ENCODE data around the gene VWA3A. TPM values are rescaled to one million over a fixed set of nuclear protein-coding genes. Genes with fewer than 3 reads are reported as not detected.

VWA3A gene
- total RNA-seq, 1 donor from 2014 or later = 0.98 TPM

DNA sequence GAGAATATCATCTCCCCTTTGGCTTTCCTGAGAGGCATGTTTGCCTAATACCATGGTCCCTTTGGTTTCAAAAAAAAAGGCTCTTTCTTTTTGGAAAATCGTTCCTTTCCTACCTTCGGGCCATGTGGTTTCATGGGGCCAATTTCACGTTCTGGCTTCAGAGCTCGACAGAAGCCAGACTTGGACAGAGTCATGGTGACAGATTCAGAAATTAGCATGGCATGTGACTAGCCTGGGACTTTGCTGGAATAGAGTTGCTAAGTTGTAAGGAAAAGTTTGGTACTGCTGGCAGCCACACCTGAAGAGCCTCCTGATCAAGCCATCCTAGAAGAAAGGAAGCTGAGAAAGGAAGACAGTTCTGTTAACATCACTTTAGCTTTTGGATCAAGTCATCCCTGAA lies 2.4 kb upstream of the VWA3A start:
- H3K4me3 Mint-ChIP-seq (ENCODE audit: low read depth) = no peak overlapping the region
- peaks cover 2% of the 10 kb centered on the region for H3K36me3 Mint-ChIP-seq (ENCODE audit: insufficient read depth)
- H3K27ac Mint-ChIP-seq = no peak overlapping the region
- H3K4me1 Mint-ChIP-seq (ENCODE audit: low read depth) = peaks cover 9% of the 10 kb centered on the region
- H3K27me3 Mint-ChIP-seq = peaks cover 7% of the 10 kb centered on the region
- TF ChIP-seq, protein P1, sequence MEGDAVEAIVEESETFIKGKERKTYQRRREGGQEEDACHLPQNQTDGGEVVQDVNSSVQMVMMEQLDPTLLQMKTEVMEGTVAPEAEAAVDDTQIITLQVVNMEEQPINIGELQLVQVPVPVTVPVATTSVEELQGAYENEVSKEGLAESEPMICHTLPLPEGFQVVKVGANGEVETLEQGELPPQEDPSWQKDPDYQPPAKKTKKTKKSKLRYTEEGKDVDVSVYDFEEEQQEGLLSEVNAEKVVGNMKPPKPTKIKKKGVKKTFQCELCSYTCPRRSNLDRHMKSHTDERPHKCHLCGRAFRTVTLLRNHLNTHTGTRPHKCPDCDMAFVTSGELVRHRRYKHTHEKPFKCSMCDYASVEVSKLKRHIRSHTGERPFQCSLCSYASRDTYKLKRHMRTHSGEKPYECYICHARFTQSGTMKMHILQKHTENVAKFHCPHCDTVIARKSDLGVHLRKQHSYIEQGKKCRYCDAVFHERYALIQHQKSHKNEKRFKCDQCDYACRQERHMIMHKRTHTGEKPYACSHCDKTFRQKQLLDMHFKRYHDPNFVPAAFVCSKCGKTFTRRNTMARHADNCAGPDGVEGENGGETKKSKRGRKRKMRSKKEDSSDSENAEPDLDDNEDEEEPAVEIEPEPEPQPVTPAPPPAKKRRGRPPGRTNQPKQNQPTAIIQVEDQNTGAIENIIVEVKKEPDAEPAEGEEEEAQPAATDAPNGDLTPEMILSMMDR (IDR thresholded peaks at IDR 0.05; ENCODE audit: unreplicated experiment) = no peak
- DNase-seq (ENCODE audit: low spot score, unreplicated experiment) = no peak
- H3K9me3 Mint-ChIP-seq (ENCODE audit: low read depth) = no peaks in the 10 kb centered on the region

DNA sequence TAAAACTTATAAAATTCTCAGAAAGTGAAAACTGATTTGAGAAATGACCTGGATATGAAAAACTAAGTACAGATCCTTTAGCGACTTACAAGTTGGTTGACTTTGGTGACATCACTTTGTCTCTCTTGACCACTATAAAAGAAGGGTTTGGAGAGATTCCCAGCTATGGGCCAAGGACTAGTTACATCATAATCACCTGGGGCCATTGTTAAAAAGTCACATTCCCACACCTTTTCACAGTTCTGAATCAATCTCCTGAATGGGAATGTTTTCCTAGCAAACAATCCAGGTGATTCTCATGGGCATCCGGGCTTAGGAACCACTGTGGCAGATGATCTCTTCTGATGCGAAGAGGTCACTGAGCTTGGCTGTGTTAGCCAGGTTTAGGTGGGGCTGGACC lies 620 bp upstream of the VWA3A start:
- H3K4me3 Mint-ChIP-seq (ENCODE audit: low read depth) = no peak overlapping the region
- peak overlapping the region; percentile 62 for H3K27ac Mint-ChIP-seq
- TF ChIP-seq, protein P1 (IDR thresholded peaks at IDR 0.05; ENCODE audit: unreplicated experiment) = no peak

GRCh38 chr16:22093331-22093730 lies 990 bp downstream of the VWA3A start:
- H3K27me3 Mint-ChIP-seq = peaks cover 26% of the 10 kb centered on the region
- TF ChIP-seq, protein P1 (IDR thresholded peaks at IDR 0.05; ENCODE audit: unreplicated experiment) = no peak
- no peak overlapping the region for H3K27ac Mint-ChIP-seq
- no peak for DNase-seq (ENCODE audit: low spot score, unreplicated experiment)
- no peaks in the 10 kb centered on the region for H3K36me3 Mint-ChIP-seq (ENCODE audit: insufficient read depth)
- H3K4me1 Mint-ChIP-seq (ENCODE audit: low read depth) = peaks cover 9% of the 10 kb centered on the region
- H3K9me3 Mint-ChIP-seq (ENCODE audit: low read depth) = no peaks in the 10 kb centered on the region
- H3K4me3 Mint-ChIP-seq (ENCODE audit: low read depth) = no peak overlapping the region

More for the DNA sequence above, 620 bp upstream of the VWA3A start:
- DNase-seq (ENCODE audit: low spot score, unreplicated experiment) = no peak
- Mint-ChIP-seq H3K36me3 (ENCODE audit: insufficient read depth) (no peaks in the 10 kb centered on the region), H3K9me3 (ENCODE audit: low read depth) (no peaks in the 10 kb centered on the region), H3K4me1 (ENCODE audit: low read depth) (peaks cover 9% of the 10 kb centered on the region), H3K27me3 (peaks cover 17% of the 10 kb centered on the region)

DNA sequence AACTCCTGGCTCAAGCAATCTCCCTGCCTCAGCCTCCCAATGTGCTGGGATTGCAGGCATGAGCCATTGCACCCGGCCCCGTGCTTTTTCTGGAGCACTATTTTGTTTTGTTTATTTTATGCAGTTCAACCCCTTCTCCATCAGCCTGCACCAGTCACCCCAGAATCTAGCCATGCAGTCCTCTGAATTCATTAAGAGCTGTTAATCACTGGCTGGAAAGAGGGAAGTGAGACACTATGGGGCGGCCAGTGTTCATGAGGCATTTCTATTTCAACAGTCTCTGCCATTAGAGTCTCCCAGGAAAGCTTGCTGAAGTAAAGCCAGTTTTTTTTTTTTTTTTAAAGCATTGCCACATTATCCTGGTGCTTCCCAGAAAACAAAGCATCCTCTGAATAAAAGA lies 1.7 kb downstream of the VWA3A start:
- H3K9me3 Mint-ChIP-seq (ENCODE audit: low read depth) = no peaks in the 10 kb centered on the region
- H3K27me3 Mint-ChIP-seq = peaks cover 26% of the 10 kb centered on the region
- H3K36me3 Mint-ChIP-seq (ENCODE audit: insufficient read depth) = no peaks in the 10 kb centered on the region
- TF ChIP-seq, protein P1 (IDR thresholded peaks at IDR 0.05; ENCODE audit: unreplicated experiment) = no peak
- no peak for DNase-seq (ENCODE audit: low spot score, unreplicated experiment)
- H3K4me3 Mint-ChIP-seq (ENCODE audit: low read depth) = no peak overlapping the region
- H3K27ac Mint-ChIP-seq = no peak overlapping the region
- peaks cover 9% of the 10 kb centered on the region for H3K4me1 Mint-ChIP-seq (ENCODE audit: low read depth)

DNA sequence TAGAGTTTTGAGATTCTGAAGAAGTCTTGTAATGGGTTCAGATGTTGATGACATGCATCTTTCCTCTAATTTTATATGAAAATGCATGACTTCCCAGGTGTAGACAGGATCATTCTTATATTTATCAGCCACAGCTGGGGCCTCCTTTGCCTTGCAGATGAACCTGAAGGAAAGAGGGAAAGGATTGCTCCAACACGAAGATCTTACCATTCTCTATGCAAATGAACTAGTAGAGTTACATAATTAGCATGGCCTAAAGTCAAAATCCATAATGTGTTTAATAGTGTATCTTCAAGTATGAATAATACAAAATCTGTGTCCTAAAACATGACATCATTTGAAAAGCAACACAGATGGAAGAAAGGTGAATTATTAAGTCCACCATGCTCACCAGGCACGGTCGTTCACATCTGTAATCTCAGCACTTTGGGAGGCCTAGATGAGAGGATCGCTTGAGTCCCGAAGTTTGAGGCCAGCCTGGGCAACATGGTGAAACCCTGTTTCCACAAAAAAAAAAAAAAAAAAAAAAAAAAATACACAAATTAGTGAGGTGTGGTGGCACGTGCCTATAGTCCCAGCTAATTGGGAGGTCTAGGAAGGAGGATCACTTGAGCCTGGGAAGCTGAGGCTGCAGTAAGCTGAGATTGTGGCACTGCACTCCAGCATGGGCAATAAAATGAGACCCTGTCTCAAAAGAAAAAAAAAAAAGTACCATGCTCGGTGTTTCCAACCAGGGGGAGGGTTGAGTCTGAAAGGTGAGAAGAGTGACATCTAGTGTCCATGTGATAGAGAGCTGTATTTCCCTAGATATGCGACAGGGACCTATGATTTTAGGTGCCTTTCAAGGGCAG lies 6.3 kb downstream of the VWA3A start:
- H3K4me3 Mint-ChIP-seq (ENCODE audit: low read depth) = no peak overlapping the region
- DNase-seq (ENCODE audit: low spot score, unreplicated experiment) = no peak
- TF ChIP-seq, protein P1 (IDR thresholded peaks at IDR 0.05; ENCODE audit: unreplicated experiment) = peak; percentile 65
- H3K9me3 Mint-ChIP-seq (ENCODE audit: low read depth) = no peaks in the 10 kb centered on the region
- H3K27me3 Mint-ChIP-seq = peaks cover 20% of the 10 kb centered on the region
- no peaks in the 10 kb centered on the region for H3K36me3 Mint-ChIP-seq (ENCODE audit: insufficient read depth)
- H3K27ac Mint-ChIP-seq = no peak overlapping the region
- H3K4me1 Mint-ChIP-seq (ENCODE audit: low read depth) = no peaks in the 10 kb centered on the region
